ENCODE results near the gene NELFA. TPM values are rescaled to one million over a fixed set of nuclear protein-coding genes. Genes with fewer than 3 reads are reported as not detected.
"Not testable (repeated sequence)": the region's sequence is repeated elsewhere in the genome, so short reads cannot be mapped to it uniquely, and the experiment has no call there.

NELFA gene
- total RNA-seq, 1 donor from 2014 or later, result 32.5 TPM

GRCh38 chr4:2040391-2041238, 31.8 kb upstream of the NELFA start:
- no peak for DNase-seq (ENCODE audit: extremely low spot score, unreplicated experiment)
- no peaks in the 10 kb centered on the region for H3K9me3 Mint-ChIP-seq (ENCODE audit: unreplicated experiment)
- H3K4me1 Mint-ChIP-seq (ENCODE audit: unreplicated experiment), result peaks cover 5% of the 10 kb centered on the region
- peaks cover 33% of the 10 kb centered on the region for H3K27me3 Mint-ChIP-seq (ENCODE audit: unreplicated experiment)
- H3K4me3 Mint-ChIP-seq (ENCODE audit: unreplicated experiment), result peak overlapping the region; percentile 59
- H3K27ac Mint-ChIP-seq (ENCODE audit: unreplicated experiment), result no peak overlapping the region
- no peak for TF ChIP-seq CTCF (IDR thresholded peaks at IDR 0.05)
- H3K36me3 Mint-ChIP-seq (ENCODE audit: unreplicated experiment), result no peaks in the 10 kb centered on the region

GRCh38 chr4:2036866-2037265, 28.1 kb upstream of the NELFA start:
- Mint-ChIP-seq H3K36me3 (ENCODE audit: unreplicated experiment) (no peaks in the 10 kb centered on the region), H3K9me3 (ENCODE audit: unreplicated experiment) (no peaks in the 10 kb centered on the region), H3K4me1 (ENCODE audit: unreplicated experiment) (peaks cover 3% of the 10 kb centered on the region), H3K27me3 (ENCODE audit: unreplicated experiment) (peaks cover 57% of the 10 kb centered on the region), H3K4me3 (ENCODE audit: unreplicated experiment) (no peak overlapping the region), H3K27ac (ENCODE audit: unreplicated experiment) (no peak overlapping the region)
- DNase-seq (ENCODE audit: extremely low spot score, unreplicated experiment), result no peak
- TF ChIP-seq CTCF (IDR thresholded peaks at IDR 0.05), result no peak

- no peak for TF ChIP-seq CTCF (IDR thresholded peaks at IDR 0.05)
- Mint-ChIP-seq H3K27ac (ENCODE audit: unreplicated experiment) (no peak overlapping the region), H3K27me3 (ENCODE audit: unreplicated experiment) (peaks cover 58% of the 10 kb centered on the region), H3K36me3 (ENCODE audit: unreplicated experiment) (no peaks in the 10 kb centered on the region), H3K9me3 (ENCODE audit: unreplicated experiment) (no peaks in the 10 kb centered on the region), H3K4me3 (ENCODE audit: unreplicated experiment) (no peak overlapping the region), H3K4me1 (ENCODE audit: unreplicated experiment) (peaks cover 1% of the 10 kb centered on the region)
- no peak for DNase-seq (ENCODE audit: extremely low spot score, unreplicated experiment)
These were observed 27.6 kb upstream of the NELFA start for GRCh38 chr4:2036327-2036726.

GRCh38 chr4:2031161-2031560, 22.4 kb upstream of the NELFA start:
- H3K9me3 Mint-ChIP-seq (ENCODE audit: unreplicated experiment); H3K4me3 Mint-ChIP-seq (ENCODE audit: unreplicated experiment); H3K4me1 Mint-ChIP-seq (ENCODE audit: unreplicated experiment); H3K27ac Mint-ChIP-seq (ENCODE audit: unreplicated experiment); H3K36me3 Mint-ChIP-seq (ENCODE audit: unreplicated experiment); DNase-seq (ENCODE audit: extremely low spot score, unreplicated experiment): not testable (repeated sequence)
- H3K27me3 Mint-ChIP-seq (ENCODE audit: unreplicated experiment), result peaks cover 68% of the 10 kb centered on the region

DNA sequence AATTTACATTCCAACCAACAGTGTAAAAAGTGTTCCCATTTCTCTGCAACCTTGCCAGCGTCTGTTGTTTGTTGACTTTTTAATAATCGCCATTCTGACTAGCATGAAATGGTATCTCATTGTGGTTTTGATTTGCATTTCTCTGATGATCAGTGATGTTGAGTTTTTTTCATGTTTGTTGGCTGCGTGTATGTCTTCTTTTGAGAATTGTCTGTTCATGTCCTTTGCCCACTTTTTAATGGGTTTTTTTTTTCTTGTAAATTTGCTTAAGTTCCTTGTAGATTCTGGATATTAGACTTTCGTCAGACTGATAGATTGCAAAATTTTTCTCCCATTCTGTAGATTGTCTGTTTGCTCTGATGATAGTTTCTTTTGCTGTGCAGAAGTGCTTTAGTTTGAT, 18.3 kb upstream of the NELFA start:
- H3K36me3 Mint-ChIP-seq (ENCODE audit: unreplicated experiment); H3K4me3 Mint-ChIP-seq (ENCODE audit: unreplicated experiment); DNase-seq (ENCODE audit: extremely low spot score, unreplicated experiment); H3K27ac Mint-ChIP-seq (ENCODE audit: unreplicated experiment); H3K4me1 Mint-ChIP-seq (ENCODE audit: unreplicated experiment); H3K9me3 Mint-ChIP-seq (ENCODE audit: unreplicated experiment): not testable (repeated sequence)
- H3K27me3 Mint-ChIP-seq (ENCODE audit: unreplicated experiment), result peaks cover 67% of the 10 kb centered on the region

DNA sequence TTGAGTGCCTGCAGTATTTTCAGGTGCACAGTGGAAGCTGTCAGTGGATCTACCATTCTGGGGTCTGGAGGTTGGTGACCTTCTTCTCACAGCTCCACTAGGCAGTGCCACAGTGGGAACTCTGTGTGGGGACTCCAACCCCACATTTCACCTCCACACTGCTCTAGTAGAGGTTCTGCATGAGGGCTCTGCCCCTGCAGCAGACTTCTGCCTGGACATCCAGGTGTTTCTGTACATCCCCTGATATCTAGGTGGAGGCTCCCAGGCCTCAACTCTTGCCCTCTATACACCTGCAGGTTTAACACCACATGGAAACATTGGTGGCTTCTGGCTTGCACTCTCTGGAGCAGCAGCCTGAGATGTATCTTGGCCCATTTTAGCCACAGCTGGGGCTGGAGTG, 17.0 kb upstream of the NELFA start:
- DNase-seq (ENCODE audit: extremely low spot score, unreplicated experiment), result no peak
- no peak overlapping the region for H3K4me3 Mint-ChIP-seq (ENCODE audit: unreplicated experiment)
- peaks cover 3% of the 10 kb centered on the region for H3K36me3 Mint-ChIP-seq (ENCODE audit: unreplicated experiment)
- H3K9me3 Mint-ChIP-seq (ENCODE audit: unreplicated experiment), result peaks cover 5% of the 10 kb centered on the region
- peaks cover 70% of the 10 kb centered on the region for H3K27me3 Mint-ChIP-seq (ENCODE audit: unreplicated experiment)
- TF ChIP-seq CTCF (IDR thresholded peaks at IDR 0.05), result no peak
- peaks cover 2% of the 10 kb centered on the region for H3K4me1 Mint-ChIP-seq (ENCODE audit: unreplicated experiment)
- H3K27ac Mint-ChIP-seq (ENCODE audit: unreplicated experiment), result no peak overlapping the region
